Karpas-422 (cell line): ENCODE results near the gene FAM174C. TPM values are rescaled to one million over a fixed set of nuclear protein-coding genes. Genes with fewer than 3 reads are reported as not detected.

Experiments used
- DNase-seq: peaks from one replicate; pipeline ENCODE4 v3.0.0-alpha.2; 2015
- H2AFZ ChIP-seq: fragments of 200-600 bp; sonication (generic); 2 replicates; pipeline ENCODE4 v1.6.1; 2014; ENCODE audit warnings: antibody characterized with exemption, low read length, mixed read lengths
- H3K27ac ChIP-seq: fragments of 200-600 bp; sonication (generic); 2 replicates; pipeline ENCODE4 v1.5.1; 2014; ENCODE audit warnings: mild to moderate bottlenecking, low read length, moderate library complexity
- H3K27me3 ChIP-seq: fragments of 200-600 bp; sonication (generic); 2 replicates; pipeline ENCODE4 v1.6.1; 2014; ENCODE audit warnings: low read length, mixed read lengths
- H3K36me3 ChIP-seq: fragments of 200-600 bp; sonication (generic); 2 replicates; pipeline ENCODE4 v1.6.1; 2014; ENCODE audit warnings: low read length, mixed read lengths; ENCODE audit not compliant: insufficient read depth
- H3K4me1 ChIP-seq: fragments of 200-600 bp; sonication (generic); 2 replicates; pipeline ENCODE4 v1.6.1; 2014; ENCODE audit warnings: mild to moderate bottlenecking, low read length, mixed read lengths
- H3K4me2 ChIP-seq: fragments of 200-600 bp; sonication (generic); 2 replicates; pipeline ENCODE4 v1.6.1; 2014; ENCODE audit warnings: low read length, low read depth, mild to moderate bottlenecking; ENCODE audit not compliant: poor library complexity, severe bottlenecking
- H3K4me3 ChIP-seq: fragments of 200-600 bp; sonication (generic); 2 replicates; pipeline ENCODE4 v1.5.1; 2014; ENCODE audit warnings: mild to moderate bottlenecking, antibody characterized with exemption, low read length, mixed read lengths
- H3K79me2 ChIP-seq: fragments of 200-600 bp; sonication (generic); 2 replicates; pipeline ENCODE4 v1.6.1; 2014; ENCODE audit warnings: mild to moderate bottlenecking, low read length, mixed read lengths
- H3K9ac ChIP-seq: fragments of 200-600 bp; sonication (generic); 2 replicates; pipeline ENCODE4 v1.6.0; 2014; ENCODE audit warnings: low read length
- H3K9me2 ChIP-seq: fragments of 200-600 bp; sonication (generic), shearing (Covaris generic); replicated peaks from 2 replicates; pipeline ENCODE4 v1.6.0; 2014; ENCODE audit warnings: mild to moderate bottlenecking, low read length, moderate library complexity; ENCODE audit not compliant: insufficient read depth
- H3K9me3 ChIP-seq: fragments of 300-700, 200-600 bp; sonication (generic); 2 replicates; pipeline ENCODE4 v1.6.1; 2014; ENCODE audit warnings: low read length, mixed read lengths
- H4K20me1 ChIP-seq: fragments of 200-600 bp; sonication (generic); 2 replicates; pipeline ENCODE4 v1.6.1; 2014; ENCODE audit warnings: mild to moderate bottlenecking, antibody characterized with exemption, low read length, low read depth; ENCODE audit not compliant: insufficient read depth
- total RNA-seq: library from RNA; depleted of rRNA; stranded (reverse); fragments of >200 nt; shearing (Covaris generic); gene quantifications from 2 replicates; pipeline ENCODE4 v1.2.3, GENCODE V29; 2014; ENCODE audit warnings: low replicate concordance

Gene FAM174C
- total RNA-seq, 1 experiment from 2014 or later = 32.7 TPM

DNA sequence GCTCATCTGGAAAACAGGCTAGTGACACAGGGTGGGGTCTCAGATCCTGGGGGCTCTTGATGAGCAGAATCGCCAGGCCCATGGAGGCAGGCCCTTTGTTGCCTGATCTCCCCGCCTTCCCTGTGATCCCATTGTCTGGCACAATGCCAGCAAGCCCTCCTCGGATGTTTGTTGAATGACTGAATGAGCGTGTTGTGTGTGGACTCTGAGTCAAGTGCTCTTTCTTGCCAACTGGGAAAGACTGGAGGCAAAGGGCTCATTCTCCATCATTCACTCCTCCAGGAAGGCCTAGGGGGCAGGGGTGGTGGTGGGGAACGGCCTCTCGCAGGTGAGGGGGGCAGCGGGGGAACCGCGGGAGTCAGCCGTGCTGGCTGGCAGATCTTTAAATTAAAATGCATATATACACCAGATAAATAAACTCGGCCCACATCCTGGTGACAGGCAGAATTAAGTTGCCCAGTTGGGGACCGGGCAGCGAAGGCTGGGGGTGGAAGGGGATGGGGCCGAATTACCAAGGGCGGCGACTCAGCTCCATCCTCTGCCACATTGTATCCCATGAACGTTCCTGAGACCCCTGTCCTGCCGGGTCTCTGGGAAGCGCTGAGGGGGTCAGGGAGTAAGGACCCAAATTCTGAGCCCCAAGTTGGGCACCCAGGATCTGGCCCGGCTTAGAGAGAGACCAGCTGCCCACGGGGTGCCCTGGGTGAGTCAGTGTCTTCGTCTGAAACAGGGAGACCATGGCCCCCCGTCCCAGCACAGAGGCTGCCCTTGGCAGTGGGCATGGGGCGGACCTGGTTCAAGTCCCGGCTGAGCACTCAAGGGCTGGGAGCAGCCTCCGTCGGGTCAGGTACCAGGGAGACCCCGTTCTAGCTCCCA lies 34.9 kb downstream of the FAM174C start:
- Histone ChIP-seq H2AFZ (no peak overlapping the region), H3K9me2 (no peaks in the 10 kb centered on the region), H3K79me2 (no peaks in the 10 kb centered on the region), H3K27ac (no peak overlapping the region), H3K4me3 (no peak overlapping the region), H3K4me1 (no peaks in the 10 kb centered on the region), H3K9me3 (no peaks in the 10 kb centered on the region), H3K9ac (no peak overlapping the region), H4K20me1 (no peaks in the 10 kb centered on the region), H3K4me2 (no peak overlapping the region), H3K27me3 (no peaks in the 10 kb centered on the region), H3K36me3 (no peaks in the 10 kb centered on the region)
- no peak for DNase-seq

DNA sequence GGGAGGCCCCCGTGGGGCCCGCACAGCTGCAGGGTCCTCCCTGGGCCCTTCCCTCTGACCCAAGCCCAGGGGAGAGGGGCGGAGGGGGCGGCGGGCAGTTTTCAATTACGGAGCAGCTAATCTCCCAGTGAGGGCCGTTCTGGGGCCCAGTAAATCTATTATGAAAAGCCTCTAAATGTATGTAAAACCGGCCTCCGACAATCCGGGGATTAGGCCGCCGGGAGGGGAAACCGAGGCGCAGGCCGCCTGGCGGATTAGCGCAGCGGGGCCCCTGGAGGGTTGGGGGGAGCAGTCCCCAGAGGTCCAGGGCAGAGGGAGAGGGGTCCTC lies 35.5 kb downstream of the FAM174C start:
- Histone ChIP-seq H3K4me1 (no peaks in the 10 kb centered on the region), H3K4me3 (no peak overlapping the region), H3K9ac (no peak overlapping the region), H3K27ac (no peak overlapping the region), H3K79me2 (no peaks in the 10 kb centered on the region), H3K9me2 (no peaks in the 10 kb centered on the region), H3K36me3 (no peaks in the 10 kb centered on the region), H4K20me1 (no peaks in the 10 kb centered on the region), H3K4me2 (no peak overlapping the region), H3K9me3 (no peaks in the 10 kb centered on the region), H2AFZ (no peak overlapping the region), H3K27me3 (no peaks in the 10 kb centered on the region)
- DNase-seq = no peak

DNA sequence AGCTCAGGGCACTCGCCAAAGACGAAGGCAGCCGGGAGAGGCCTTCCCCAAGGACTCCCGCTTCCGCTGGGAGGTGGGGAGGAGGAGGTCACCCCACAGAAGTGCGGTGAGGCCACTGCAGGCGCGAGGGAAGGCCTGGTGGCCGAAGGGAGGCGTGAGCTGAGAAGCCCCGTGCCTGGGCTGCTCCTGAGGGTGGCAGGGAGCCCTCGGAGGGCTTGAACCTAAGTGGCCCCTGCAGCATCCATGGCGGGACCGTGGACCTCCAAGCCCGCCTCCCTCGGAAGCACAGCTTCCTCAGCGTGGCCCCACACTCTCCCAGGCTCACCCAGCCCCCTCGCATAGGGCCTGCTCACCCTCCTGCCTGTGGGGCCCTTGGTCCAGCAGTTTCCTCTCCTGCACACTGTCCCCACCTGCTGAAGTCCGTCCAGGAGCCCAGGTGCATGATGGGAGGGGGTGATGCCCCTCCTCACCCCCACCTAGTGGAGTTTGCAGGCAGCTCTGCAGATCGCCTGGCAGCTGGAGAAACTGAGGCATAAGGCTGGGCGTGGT lies 36.3 kb downstream of the FAM174C start:
- Histone ChIP-seq H3K9me2 (no peaks in the 10 kb centered on the region), H3K4me2 (no peak overlapping the region), H3K27ac (no peak overlapping the region), H3K9ac (no peak overlapping the region), H3K4me3 (no peak overlapping the region), H3K4me1 (no peaks in the 10 kb centered on the region), H4K20me1 (no peaks in the 10 kb centered on the region), H3K27me3 (no peaks in the 10 kb centered on the region), H3K9me3 (no peaks in the 10 kb centered on the region), H3K79me2 (no peaks in the 10 kb centered on the region), H3K36me3 (no peaks in the 10 kb centered on the region), H2AFZ (no peak overlapping the region)
- no peak for DNase-seq

DNA sequence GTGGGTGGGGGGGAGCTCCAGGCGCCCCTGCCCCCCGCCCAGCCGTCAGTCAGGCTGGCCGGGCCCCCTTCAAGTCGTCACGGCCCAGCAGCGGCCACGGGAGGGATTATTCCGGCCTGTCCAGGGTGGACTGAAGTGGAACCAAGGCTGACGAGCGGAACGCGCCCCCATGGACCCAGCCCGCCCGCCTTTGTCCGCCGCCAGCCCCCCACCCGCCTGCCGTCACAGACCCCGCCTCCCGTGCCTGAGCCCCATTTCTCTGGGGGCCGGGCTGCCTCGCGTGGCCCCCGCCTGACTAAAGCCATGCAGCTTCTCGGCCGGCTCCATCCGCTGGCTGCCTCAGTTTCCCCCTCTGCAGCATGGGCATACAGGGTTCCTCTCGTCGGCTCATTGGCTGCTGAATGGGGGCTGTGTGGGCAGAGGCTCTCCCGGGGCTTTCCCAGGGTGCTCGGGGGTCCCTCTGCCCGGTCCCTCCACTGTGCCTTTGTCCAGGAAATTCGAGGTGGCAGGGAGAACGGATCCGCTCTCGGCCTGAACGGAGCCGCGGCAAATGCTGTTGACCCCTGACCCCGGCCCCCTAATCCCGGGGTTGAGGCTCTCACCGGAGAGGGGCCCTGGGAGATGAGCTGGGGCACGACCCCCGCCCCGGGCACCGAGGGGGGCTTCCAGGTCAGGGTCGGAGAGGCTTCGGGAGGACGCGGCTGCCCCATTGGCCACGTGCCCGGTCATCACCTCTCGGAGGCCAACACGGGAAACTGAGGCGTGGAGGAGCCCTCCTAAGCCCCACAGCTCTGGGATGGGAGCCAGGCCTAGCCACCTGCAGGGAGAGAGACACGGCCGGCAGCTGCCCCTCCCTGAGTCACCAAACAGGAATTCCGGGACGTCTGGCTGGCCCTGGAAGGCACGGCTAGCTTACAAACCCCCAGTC lies 37.7 kb downstream of the FAM174C start:
- Histone ChIP-seq H3K9me3 (no peaks in the 10 kb centered on the region), H3K27ac (no peak overlapping the region), H4K20me1 (no peaks in the 10 kb centered on the region), H3K9ac (no peak overlapping the region), H3K27me3 (no peaks in the 10 kb centered on the region), H3K4me3 (no peak overlapping the region), H3K9me2 (no peaks in the 10 kb centered on the region), H3K79me2 (no peaks in the 10 kb centered on the region), H3K4me1 (no peaks in the 10 kb centered on the region), H3K4me2 (no peak overlapping the region), H2AFZ (no peak overlapping the region), H3K36me3 (no peaks in the 10 kb centered on the region)
- no peak for DNase-seq

DNA sequence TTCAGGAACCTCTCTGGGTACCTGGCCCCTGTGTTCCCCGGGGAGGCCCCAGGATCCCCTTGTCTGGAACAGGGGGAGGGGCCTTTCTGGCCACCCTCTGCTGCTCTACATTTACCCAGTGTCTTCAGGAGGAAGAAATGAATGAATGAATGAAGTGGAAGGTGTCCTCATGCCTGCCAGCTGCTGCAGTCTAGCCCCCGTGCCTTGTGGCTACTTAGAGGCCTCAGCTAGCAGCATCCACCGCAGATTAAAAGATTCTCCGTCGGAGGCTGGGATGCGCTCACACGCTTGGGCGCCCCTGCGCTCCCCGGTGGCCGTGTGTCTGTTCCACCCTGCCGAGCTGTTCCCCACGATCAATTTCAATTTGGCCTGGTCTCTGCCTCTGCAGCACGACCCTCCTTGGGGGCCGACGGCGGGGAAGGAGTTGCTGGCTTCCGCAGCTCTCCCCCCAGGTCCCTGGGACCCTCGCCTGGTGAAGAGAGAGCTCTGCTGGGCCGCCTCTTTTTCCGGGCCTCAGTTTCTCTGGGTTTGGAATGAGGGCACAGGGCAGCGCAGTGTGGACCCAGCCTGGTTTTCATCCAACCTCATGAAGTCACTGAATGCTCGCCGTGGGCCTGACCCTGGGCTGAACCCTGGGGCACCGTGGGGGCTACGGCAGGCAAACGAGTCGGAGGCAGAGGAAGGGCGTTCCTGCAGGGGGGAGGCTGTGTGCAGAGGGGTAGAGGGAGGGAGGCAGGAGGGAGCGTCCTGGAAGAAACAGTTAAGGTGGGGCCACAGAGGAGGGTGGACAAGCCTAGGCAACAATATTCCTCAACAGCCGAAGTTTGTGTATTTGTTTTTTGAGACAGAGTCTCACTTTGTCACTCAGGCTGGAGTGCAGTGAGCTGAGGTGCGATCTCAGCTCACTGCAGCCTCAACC lies 38.6 kb downstream of the FAM174C start:
- H2AFZ ChIP-seq = no peak overlapping the region
- H4K20me1 ChIP-seq = no peaks in the 10 kb centered on the region
- no peak overlapping the region for H3K4me2 ChIP-seq
- H3K9me3 ChIP-seq = no peaks in the 10 kb centered on the region
- H3K27ac ChIP-seq = no peak overlapping the region
- H3K9ac ChIP-seq = no peak overlapping the region
- no peaks in the 10 kb centered on the region for H3K4me1 ChIP-seq
- no peak overlapping the region for H3K4me3 ChIP-seq
- no peaks in the 10 kb centered on the region for H3K27me3 ChIP-seq
- no peaks in the 10 kb centered on the region for H3K36me3 ChIP-seq
- DNase-seq = peak; percentile 52
- no peaks in the 10 kb centered on the region for H3K79me2 ChIP-seq
- H3K9me2 ChIP-seq = no peaks in the 10 kb centered on the region

DNA sequence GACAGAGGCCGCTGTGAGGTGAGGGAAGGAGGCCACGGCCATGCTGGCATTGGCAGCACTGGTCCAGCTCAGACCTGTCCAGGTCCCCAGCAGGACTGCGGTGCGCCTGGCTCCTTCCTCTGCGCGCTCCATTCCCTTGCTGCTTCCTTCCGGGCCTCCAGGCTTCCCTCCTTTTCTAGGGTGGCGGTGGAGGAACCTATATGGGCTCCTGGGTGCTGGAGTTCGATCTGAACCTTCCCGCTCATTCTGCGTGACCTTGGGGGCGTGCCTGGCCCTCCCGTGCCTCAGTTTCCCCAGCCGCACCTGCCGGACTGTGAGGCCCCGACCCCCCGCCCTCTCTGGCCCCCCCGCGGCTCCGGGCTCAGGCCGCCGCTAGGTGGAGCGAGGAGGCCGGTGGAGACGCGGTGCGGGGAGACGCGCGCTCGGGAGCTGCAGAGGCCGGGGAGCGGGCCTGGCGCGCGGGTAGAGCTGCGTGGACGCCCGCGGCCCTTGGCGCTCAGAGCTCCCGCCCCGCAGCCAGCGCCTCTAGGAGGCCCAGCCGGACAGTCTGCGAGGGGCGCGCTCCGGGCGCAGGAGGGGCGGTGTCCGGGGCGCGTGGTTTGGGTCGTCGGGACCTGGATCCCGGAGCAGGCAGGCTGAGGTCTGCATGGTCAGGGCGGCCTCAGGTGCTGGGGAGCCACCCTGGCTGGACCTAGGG lies 40.3 kb downstream of the FAM174C start:
- H3K9ac ChIP-seq = no peak overlapping the region
- no peak overlapping the region for H3K4me3 ChIP-seq
- H4K20me1 ChIP-seq = no peaks in the 10 kb centered on the region
- H2AFZ ChIP-seq = no peak overlapping the region
- no peaks in the 10 kb centered on the region for H3K9me2 ChIP-seq
- no peaks in the 10 kb centered on the region for H3K36me3 ChIP-seq
- no peaks in the 10 kb centered on the region for H3K79me2 ChIP-seq
- no peak overlapping the region for H3K27ac ChIP-seq
- no peak overlapping the region for H3K4me2 ChIP-seq
- DNase-seq = peak; percentile 67
- H3K4me1 ChIP-seq = no peaks in the 10 kb centered on the region
- H3K27me3 ChIP-seq = no peaks in the 10 kb centered on the region
- H3K9me3 ChIP-seq = no peaks in the 10 kb centered on the region

DNA sequence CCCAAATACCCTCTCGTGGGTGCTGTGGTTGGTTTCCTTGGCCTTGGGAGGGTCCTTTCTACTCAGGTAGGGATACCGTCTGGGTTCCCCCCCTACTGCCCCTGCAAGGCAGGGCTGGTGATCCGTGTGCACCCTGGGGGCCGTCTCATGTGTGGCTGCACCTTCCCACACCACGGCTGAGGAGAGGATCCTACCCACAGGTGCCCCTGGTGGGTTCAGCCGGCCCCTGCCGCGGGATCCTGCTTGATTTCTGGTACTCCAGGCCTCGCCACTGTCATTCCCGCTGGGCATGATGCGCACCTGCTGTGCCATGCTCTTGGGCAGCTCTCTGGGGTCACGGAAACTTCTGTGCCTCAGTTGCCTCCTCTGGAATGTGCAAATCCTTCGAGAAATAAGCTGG lies 41.1 kb downstream of the FAM174C start:
- no peaks in the 10 kb centered on the region for H3K27me3 ChIP-seq
- H3K79me2 ChIP-seq = no peaks in the 10 kb centered on the region
- H3K36me3 ChIP-seq = no peaks in the 10 kb centered on the region
- no peak overlapping the region for H2AFZ ChIP-seq
- H3K9me3 ChIP-seq = no peaks in the 10 kb centered on the region
- no peak for DNase-seq
- H4K20me1 ChIP-seq = no peaks in the 10 kb centered on the region
- H3K4me2 ChIP-seq = no peak overlapping the region
- no peak overlapping the region for H3K27ac ChIP-seq
- no peaks in the 10 kb centered on the region for H3K9me2 ChIP-seq
- no peak overlapping the region for H3K4me3 ChIP-seq
- no peak overlapping the region for H3K9ac ChIP-seq
- H3K4me1 ChIP-seq = no peaks in the 10 kb centered on the region
